Parathyroid adenoma (tissue), 2 donors: ENCODE data around the gene MYD88.
"Not testable (repeated sequence)": the region's sequence is repeated elsewhere in the genome, so short reads cannot be mapped to it uniquely, and the experiment has no call there.

Experiments
- H2AFZ ChIP-seq: fragments of 300-600 bp; sonication (generic); one replicate; pipeline ENCODE4 v1.7.0; 2017; ENCODE audit warnings: antibody characterized with exemption, mild to moderate bottlenecking
- H3K27ac ChIP-seq: fragments of 300-600 bp; sonication (generic); one replicate; pipeline ENCODE4 v1.7.0; 2017
- H3K27me3 ChIP-seq: fragments of 300-600 bp; sonication (generic); one replicate; pipeline ENCODE4 v1.7.0; 2017; ENCODE audit warnings: low read length; ENCODE audit not compliant: control insufficient read depth, insufficient read depth
- H3K36me3 ChIP-seq: fragments of 300-600 bp; sonication (generic); one replicate; pipeline ENCODE4 v1.7.0; 2017; ENCODE audit warnings: low read length; ENCODE audit not compliant: control insufficient read depth, insufficient read depth
- H3K4me1 ChIP-seq: fragments of 300-600 bp; sonication (generic); one replicate; pipeline ENCODE4 v1.7.0; 2017; ENCODE audit warnings: control low read depth
- H3K4me2 ChIP-seq: fragments of 300-600 bp; sonication (generic); one replicate; pipeline ENCODE4 v1.7.0; 2017; ENCODE audit warnings: low read length
- H3K4me3 ChIP-seq: fragments of 300-600 bp; sonication (generic); one replicate; pipeline ENCODE4 v1.7.0; 2017; ENCODE audit warnings: low read depth, low read length
- H3K79me2 ChIP-seq: fragments of 300-600 bp; sonication (generic); one replicate; pipeline ENCODE4 v1.7.0; 2017; ENCODE audit warnings: control low read depth
- H3K9ac ChIP-seq: fragments of 300-600 bp; sonication (generic); one replicate; pipeline ENCODE4 v1.7.0; 2017; ENCODE audit warnings: mild to moderate bottlenecking
- H3K9me3 ChIP-seq: fragments of 300-600 bp; sonication (generic); one replicate; pipeline ENCODE4 v1.7.0; 2017; ENCODE audit warnings: low read length; ENCODE audit not compliant: control insufficient read depth
- TF ChIP-seq, protein P1 (sequence below): fragments of 300-600 bp; sonication (generic); IDR thresholded peaks from one replicate; pipeline ENCODE4 v1.7.0; 2017; ENCODE audit warnings: antibody characterized with exemption, mild to moderate bottlenecking
- donor health status: primary hyperparathyroidism.

MYD88 gene

DNA sequence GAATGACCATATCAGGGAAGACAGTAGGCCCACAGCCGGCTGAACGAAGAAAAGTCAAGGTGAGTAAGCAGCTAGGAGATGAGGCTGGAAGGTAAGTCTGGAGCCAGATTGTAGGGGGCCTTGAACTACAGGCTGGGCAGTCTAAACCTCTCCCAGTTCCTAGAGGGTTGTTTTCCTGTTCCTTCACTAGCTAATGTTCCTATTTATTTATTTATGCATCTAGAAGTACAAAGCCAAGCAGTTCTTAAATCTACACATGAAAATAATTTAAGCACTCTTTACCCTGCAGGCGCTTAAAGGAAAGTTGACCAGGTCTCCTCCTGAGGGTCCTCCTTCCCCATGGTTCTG, 5.3 kb upstream of the MYD88 start:
- Histone ChIP-seq H3K27me3 (no peaks in the 10 kb centered on the region), H3K79me2 (peaks cover 16% of the 10 kb centered on the region), H3K4me2 (no peak overlapping the region), H3K27ac (no peak overlapping the region), H3K4me1 (peaks cover 13% of the 10 kb centered on the region), H3K36me3 (no peaks in the 10 kb centered on the region), H3K9me3 (no peaks in the 10 kb centered on the region), H3K4me3 (no peak overlapping the region), H2AFZ (no peak overlapping the region), H3K9ac (no peak overlapping the region)
- TF ChIP-seq, protein P1, sequence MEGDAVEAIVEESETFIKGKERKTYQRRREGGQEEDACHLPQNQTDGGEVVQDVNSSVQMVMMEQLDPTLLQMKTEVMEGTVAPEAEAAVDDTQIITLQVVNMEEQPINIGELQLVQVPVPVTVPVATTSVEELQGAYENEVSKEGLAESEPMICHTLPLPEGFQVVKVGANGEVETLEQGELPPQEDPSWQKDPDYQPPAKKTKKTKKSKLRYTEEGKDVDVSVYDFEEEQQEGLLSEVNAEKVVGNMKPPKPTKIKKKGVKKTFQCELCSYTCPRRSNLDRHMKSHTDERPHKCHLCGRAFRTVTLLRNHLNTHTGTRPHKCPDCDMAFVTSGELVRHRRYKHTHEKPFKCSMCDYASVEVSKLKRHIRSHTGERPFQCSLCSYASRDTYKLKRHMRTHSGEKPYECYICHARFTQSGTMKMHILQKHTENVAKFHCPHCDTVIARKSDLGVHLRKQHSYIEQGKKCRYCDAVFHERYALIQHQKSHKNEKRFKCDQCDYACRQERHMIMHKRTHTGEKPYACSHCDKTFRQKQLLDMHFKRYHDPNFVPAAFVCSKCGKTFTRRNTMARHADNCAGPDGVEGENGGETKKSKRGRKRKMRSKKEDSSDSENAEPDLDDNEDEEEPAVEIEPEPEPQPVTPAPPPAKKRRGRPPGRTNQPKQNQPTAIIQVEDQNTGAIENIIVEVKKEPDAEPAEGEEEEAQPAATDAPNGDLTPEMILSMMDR: no peak

DNA sequence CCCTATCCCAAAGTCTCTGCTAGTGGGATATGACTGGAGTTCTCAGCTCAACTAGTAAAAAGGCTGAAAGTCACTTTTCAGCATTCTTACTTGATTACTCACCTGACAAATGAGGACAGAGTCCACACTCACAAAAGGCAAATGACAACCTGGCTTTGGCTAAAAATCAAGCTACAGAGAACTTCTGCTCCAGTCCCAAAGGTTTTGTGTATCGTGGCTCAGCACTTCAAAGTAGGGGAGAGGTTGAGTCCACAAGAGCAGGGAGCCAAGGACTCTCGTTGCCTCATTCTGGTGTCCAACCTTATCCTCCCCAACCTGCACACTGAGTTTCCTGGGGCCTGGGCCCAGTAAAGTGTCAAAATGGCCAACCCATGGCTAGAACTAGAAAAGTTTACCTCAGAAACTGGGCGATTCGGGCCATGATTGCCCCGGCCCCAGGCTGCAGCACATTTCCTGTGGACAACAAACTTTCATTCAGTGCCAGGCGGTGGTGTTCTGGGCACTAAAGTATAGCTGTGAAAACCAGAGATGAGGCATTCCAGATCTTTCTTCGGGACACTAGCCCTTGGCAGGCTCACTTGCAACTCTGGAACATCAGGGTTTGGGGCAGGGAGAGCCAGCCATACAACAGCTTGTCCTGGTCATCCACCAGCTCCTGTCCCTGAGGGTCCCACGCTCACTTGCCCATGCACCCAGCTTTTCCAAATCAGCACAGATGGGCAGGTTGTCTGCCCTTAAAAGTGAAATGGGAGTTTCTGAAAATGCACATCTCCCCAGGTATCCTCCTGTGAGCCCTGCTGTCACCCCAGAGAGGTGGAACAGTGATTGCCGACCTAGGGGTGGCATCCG, 4.7 kb upstream of the MYD88 start:
- Histone ChIP-seq H3K79me2 (peaks cover 16% of the 10 kb centered on the region), H3K4me3 (no peak overlapping the region), H3K9ac (no peak overlapping the region), H3K27ac (no peak overlapping the region), H2AFZ (no peak overlapping the region), H3K9me3 (no peaks in the 10 kb centered on the region), H3K36me3 (no peaks in the 10 kb centered on the region), H3K27me3 (no peaks in the 10 kb centered on the region), H3K4me2 (no peak overlapping the region), H3K4me1 (peaks cover 13% of the 10 kb centered on the region)
- TF ChIP-seq, protein P1: no peak

DNA sequence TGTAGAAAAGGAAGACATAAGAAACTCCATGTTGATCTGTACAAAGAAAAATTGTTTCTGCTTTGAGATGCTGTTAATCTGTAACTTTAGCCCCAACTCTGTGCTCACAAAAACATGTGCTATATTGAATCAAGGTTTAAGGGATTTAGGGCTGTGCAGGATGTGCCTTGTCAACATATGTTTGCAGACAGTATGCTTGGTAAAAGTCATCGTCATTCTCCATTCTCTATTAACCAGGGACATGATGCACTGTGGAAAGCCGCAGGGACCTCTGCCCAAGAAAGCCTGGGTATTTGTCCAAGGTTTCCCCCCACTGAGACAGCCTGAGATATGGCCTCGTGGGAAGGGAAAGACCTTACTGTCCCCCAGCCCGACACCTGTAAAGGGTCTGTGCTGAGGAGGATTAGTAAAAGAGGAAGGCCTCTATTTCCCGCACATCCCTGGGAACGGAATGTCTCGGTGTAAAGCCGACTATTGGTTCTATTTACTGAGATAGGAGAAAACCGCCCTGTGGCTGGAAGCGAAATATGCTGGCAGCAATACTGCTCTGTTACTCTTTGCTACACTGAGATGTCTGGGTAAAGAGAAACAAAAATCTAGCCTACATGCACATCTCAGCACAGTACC, 3.8 kb upstream of the MYD88 start:
- H2AFZ ChIP-seq, H3K9me3 ChIP-seq, H3K4me2 ChIP-seq, H3K36me3 ChIP-seq, H3K27ac ChIP-seq, H3K27me3 ChIP-seq, H3K9ac ChIP-seq, H3K4me3 ChIP-seq: not testable (repeated sequence)
- Histone ChIP-seq H3K4me1 (peaks cover 16% of the 10 kb centered on the region), H3K79me2 (peaks cover 16% of the 10 kb centered on the region)

DNA sequence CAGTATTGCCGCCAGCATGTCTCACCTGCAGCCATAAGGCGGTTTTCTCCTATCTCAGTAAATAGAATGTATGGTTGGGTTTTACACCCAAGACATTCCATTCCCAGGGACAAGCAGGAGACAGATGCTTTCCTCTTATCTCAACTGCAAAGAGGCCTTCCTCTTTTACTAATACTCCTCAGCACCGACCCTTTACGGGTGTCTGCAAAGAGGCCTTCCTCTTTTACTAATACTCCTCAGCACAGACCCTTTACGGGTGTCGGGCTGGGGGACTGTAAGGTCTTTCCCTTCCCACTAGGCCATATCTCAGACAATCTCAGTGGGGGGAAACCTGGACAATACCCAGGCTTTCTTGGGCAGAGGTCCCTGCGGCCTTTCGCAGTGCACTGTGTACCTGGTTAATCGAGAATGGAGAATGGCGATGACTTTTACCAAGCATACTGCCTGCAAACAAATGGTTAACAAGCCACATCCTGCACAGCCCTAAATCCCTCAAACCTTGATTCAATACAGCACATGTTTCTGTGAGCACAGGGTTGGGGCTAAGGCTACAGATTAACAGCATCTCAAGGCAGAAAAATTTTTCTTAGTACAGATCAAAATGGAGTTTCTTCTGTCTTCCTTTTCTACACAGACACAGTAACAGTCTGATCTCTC, 2.7 kb upstream of the MYD88 start:
- Histone ChIP-seq H3K4me2 (peak overlapping the region; percentile 82), H3K9ac (peak overlapping the region; percentile 77), H3K4me3 (peak overlapping the region; percentile 95), H3K79me2 (peaks cover 16% of the 10 kb centered on the region), H3K4me1 (peaks cover 16% of the 10 kb centered on the region)
- not testable (repeated sequence) for H3K36me3 ChIP-seq, H2AFZ ChIP-seq, H3K9me3 ChIP-seq, H3K27me3 ChIP-seq, H3K27ac ChIP-seq

DNA sequence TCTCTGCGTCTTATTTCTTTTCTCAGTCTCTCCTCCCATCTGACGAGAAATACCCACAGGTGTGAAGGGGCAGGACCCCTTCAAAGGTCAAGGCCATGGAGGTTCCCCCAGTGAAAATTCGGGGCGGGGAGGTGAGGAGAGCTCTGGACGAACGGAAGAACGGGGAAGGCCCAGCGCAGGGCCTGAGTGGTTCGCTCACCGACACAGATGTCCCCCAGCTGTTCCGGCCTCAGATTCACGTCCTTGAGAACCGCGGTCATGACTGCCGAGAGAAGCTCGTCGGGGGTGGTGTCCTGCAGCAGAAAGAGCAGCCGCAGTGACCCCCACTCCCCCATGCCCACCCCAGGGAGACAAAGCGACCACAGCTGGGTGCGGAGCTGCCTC, 2.1 kb upstream of the MYD88 start:
- Histone ChIP-seq H3K4me1 (peaks cover 16% of the 10 kb centered on the region), H3K4me2 (peak overlapping the region; percentile 82), H2AFZ (peak overlapping the region; percentile 88), H3K79me2 (peaks cover 16% of the 10 kb centered on the region), H3K27ac (peak overlapping the region; percentile 88), H3K36me3 (no peaks in the 10 kb centered on the region), H3K9me3 (no peaks in the 10 kb centered on the region), H3K27me3 (no peaks in the 10 kb centered on the region), H3K4me3 (peak overlapping the region; percentile 95), H3K9ac (peak overlapping the region; percentile 77)
- TF ChIP-seq, protein P1: no peak
